NT2/D1 (cell line): ENCODE measurements around the gene PTPN14.

Experiments used
- DNase-seq: peaks from one replicate; pipeline ENCODE4 v3.0.0-alpha.2; 2011; ENCODE audit warnings: low read depth, low spot score
- H3K27me3 ChIP-seq: 2 replicates; pipeline ENCODE4 v1.6.0; 2011; ENCODE audit warnings: mild to moderate bottlenecking; ENCODE audit not compliant: insufficient read length, insufficient read depth
- H3K36me3 ChIP-seq: 2 replicates; pipeline ENCODE4 v1.6.1; 2011; ENCODE audit warnings: mild to moderate bottlenecking, low read length, mixed read lengths; ENCODE audit not compliant: insufficient read depth, insufficient read length
- H3K4me1 ChIP-seq: 2 replicates; pipeline ENCODE4 v1.5.1; 2011; ENCODE audit not compliant: insufficient read depth, insufficient read length
- H3K4me3 ChIP-seq: 2 replicates; pipeline ENCODE4 v1.5.1; 2011; ENCODE audit warnings: low read depth; ENCODE audit not compliant: insufficient read length
- H3K9ac ChIP-seq: 2 replicates; pipeline ENCODE4 v1.6.0; 2011; ENCODE audit warnings: low read depth; ENCODE audit not compliant: insufficient read length
- H3K9me3 ChIP-seq: 2 replicates; pipeline ENCODE4 v1.5.1; 2011; ENCODE audit warnings: mild to moderate bottlenecking, low read length; ENCODE audit not compliant: insufficient read depth
- SUZ12 ChIP-seq: IDR thresholded peaks from 2 replicates; pipeline ENCODE4 v1.6.1; 2011; ENCODE audit not compliant: insufficient read length, insufficient read depth; ENCODE audit errors: extremely low read depth
- YY1 ChIP-seq: IDR thresholded peaks from 2 replicates; pipeline ENCODE4 v1.6.1; 2011; ENCODE audit not compliant: insufficient read length, insufficient read depth
- ZNF274 ChIP-seq: IDR thresholded peaks from 2 replicates; pipeline ENCODE4 v1.6.1; 2011; ENCODE audit warnings: mild to moderate bottlenecking, low read depth, low read length

Gene PTPN14

DNA sequence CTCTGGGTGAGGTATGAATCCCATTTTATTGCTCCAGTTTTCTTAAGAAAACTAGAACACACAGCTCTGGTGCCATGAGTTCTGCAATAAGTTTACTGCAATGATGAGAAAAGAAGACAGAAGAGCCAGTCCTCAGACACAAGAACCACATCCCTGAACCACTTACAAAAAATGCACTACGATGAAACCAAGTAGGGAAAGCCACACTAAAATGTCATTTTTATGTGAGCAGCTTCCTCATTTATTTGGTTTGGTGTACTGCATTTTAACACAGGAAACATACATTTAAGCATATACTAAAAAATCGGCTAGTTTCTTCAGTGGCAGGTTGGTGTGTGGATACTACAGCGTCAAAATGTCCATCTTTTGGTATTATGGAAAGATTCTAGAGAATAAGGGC, 95.9 kb downstream of the PTPN14 start:
- Histone ChIP-seq H3K9me3 (no peaks in the 10 kb centered on the region), H3K9ac (no peak overlapping the region), H3K4me1 (no peaks in the 10 kb centered on the region), H3K36me3 (peaks cover 25% of the 10 kb centered on the region), H3K4me3 (no peak overlapping the region), H3K27me3 (no peaks in the 10 kb centered on the region)
- no peak for TF ChIP-seq SUZ12
- TF ChIP-seq YY1 = no peak
- no peak for TF ChIP-seq ZNF274
- DNase-seq = no peak

DNA sequence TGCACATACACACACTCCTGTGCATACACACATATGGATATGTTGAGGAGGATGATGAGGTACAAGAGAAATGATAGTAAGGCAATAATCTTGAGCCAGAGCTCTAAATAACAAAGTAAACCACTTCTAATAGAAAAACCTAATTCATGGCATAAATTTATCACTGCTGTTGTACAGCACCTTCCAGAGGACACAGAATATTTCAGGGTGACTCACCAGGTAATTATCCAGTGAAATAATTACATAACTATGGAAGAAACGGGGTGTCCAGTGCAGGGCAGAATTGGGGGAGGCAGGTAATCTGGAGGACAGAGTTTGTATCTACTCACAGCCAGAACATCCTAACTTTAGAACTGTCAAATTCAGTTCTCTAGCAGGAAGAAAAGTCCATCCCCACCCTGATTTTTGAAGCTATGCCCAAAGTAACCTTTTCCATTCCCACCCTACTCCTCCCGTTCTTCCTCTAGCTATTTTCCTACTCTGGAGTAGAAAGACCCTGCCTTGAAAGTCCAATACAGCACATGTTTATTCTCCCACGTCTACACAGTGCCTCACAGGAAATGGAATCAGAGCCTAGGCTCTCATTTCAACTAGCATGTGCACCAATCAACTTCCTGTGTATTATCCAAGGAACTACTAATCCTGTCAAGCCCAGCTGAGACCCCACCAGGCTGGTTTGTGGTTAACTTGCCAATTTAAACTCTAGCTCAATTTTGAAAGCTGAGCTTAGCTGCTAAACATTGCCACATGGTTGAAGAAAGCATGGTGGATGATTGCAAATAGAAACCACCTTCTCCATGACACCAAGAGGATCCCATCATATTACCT, 96.6 kb downstream of the PTPN14 start:
- H3K9me3 ChIP-seq = no peaks in the 10 kb centered on the region
- no peak overlapping the region for H3K9ac ChIP-seq
- TF ChIP-seq ZNF274 (no peak), YY1 (no peak), SUZ12 (no peak)
- no peaks in the 10 kb centered on the region for H3K4me1 ChIP-seq
- H3K4me3 ChIP-seq = no peak overlapping the region
- no peaks in the 10 kb centered on the region for H3K27me3 ChIP-seq
- peaks cover 23% of the 10 kb centered on the region for H3K36me3 ChIP-seq
- DNase-seq = no peak

DNA sequence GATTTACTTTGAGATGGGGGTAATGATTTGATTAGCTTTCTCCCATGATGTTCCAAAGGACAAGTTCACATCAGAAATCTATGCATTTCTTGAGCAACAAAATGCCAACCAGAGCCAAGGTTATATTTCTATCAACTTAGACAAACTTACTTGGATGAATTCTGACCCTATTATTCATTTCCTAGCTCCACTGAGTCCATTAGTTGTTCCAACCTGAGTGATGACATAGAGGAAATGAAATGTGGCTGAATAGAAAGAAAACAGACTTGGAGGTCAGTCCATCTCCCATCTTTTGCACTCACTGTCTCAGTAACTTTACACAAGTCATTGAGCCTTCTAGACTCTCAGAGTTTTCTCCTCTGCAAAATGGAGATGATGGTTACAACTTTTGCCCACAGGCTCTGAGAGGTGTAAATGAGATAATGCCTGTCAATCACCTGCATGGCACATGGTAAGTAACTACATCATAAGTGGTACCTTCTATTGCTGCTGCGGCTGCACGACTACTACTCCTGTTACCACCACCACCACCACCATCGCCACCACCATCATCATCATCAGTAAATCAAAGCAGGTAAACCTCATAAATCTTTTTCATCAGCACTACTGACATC, 98.2 kb downstream of the PTPN14 start:
- TF ChIP-seq SUZ12 = no peak
- no peak for TF ChIP-seq YY1
- TF ChIP-seq ZNF274 = no peak
- H3K4me3 ChIP-seq = no peak overlapping the region
- no peaks in the 10 kb centered on the region for H3K27me3 ChIP-seq
- H3K9me3 ChIP-seq = no peaks in the 10 kb centered on the region
- no peak overlapping the region for H3K9ac ChIP-seq
- peaks cover 29% of the 10 kb centered on the region for H3K36me3 ChIP-seq
- H3K4me1 ChIP-seq = no peaks in the 10 kb centered on the region
- no peak for DNase-seq

DNA sequence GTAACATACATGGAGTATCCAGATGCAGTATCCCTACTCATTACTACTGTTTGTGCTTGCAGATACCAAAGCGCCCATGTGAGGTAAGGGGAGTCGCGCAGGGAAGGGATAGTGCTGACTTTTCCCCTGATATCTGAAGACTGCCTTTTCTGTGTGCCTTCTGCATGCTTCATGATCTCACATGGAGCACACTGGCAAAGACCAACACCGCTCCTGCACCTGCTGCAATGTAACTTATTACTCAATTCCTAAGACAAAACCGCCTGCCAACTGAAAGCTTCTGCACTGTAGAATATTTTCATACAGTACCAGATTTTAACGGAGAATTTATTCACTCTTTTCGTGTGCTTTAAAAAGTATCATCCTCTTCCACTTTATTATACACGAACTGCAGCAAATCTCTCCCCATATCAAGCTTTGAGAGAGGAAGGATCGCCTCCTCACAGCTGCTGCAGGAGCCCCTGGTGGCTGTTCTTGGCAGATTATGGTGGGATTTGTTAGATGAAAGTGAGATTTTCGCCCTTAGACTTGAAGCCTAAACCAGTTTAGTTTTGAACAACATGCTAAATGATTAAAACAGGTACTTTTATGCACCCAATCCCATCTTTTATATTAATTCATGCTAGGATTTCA, 99.1 kb downstream of the PTPN14 start:
- H3K36me3 ChIP-seq = peaks cover 26% of the 10 kb centered on the region
- no peaks in the 10 kb centered on the region for H3K27me3 ChIP-seq
- no peak for DNase-seq
- no peaks in the 10 kb centered on the region for H3K4me1 ChIP-seq
- no peak for TF ChIP-seq ZNF274
- TF ChIP-seq SUZ12 = no peak
- TF ChIP-seq YY1 = no peak
- no peaks in the 10 kb centered on the region for H3K9me3 ChIP-seq
- H3K4me3 ChIP-seq = no peak overlapping the region
- H3K9ac ChIP-seq = no peak overlapping the region

DNA sequence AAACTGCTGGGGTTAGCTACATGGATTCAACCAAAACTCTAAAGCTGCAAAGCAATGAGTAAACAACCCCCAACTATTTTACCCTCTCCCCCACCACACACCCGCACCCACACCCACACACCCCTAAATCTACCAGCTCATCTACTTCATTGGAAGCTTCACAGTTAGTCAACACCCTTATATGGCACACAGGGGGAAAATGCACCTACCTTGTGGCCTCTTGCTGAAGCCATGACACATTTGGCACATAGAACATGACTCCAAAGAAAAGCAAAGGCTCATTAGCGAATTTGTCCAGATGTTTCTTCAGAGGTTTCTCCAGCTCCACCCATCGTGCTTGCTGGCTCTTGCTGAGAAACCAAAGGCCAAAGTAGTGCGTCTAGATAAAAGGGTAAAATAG, 99.8 kb downstream of the PTPN14 start:
- TF ChIP-seq YY1 (no peak), ZNF274 (no peak), SUZ12 (no peak)
- Histone ChIP-seq H3K9me3 (no peaks in the 10 kb centered on the region), H3K4me3 (no peak overlapping the region), H3K4me1 (no peaks in the 10 kb centered on the region), H3K36me3 (peaks cover 26% of the 10 kb centered on the region), H3K27me3 (no peaks in the 10 kb centered on the region), H3K9ac (no peak overlapping the region)
- no peak for DNase-seq

DNA sequence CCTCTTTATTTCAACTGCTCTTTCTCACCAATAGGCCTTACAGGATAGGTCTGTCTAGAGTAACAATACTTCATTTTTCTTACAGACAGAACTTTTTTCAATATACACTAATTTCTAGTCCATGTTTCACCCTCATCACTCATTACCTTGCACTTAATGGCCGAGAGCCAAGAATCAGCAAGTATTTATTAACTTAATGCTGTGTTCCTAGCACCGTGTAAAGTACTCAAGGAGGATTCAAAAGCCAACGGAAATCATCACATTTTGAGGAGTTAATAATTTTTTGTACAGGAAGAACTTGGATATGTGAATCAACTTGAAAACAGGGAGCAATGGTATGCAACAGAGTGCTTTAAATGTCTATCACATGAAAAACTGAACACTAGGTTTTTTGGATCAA, 102.0 kb downstream of the PTPN14 start:
- peaks cover 1% of the 10 kb centered on the region for H3K4me1 ChIP-seq
- DNase-seq = no peak

DNA sequence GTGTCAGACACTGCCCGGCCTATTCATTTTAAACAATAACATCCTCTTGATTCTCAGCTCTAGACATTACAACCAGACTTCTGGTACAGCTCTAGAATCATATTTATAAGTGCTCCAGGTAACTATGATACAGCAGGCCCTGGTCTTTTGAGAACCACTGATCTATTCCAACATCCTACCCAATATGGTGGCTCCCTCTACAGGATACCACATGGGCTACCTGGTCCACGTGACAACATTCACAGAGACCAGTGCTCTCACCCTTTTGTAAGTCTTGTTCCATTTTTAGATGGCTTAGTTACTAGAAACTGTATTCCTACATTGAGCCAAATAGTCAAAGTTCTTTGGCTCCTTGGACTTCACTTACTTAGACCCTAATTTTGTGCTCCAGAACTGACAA, 102.9 kb downstream of the PTPN14 start:
- H3K4me3 ChIP-seq = no peak overlapping the region
- peaks cover 1% of the 10 kb centered on the region for H3K4me1 ChIP-seq
- H3K9me3 ChIP-seq = no peaks in the 10 kb centered on the region
- peaks cover 38% of the 10 kb centered on the region for H3K36me3 ChIP-seq
- DNase-seq = no peak
- H3K27me3 ChIP-seq = no peaks in the 10 kb centered on the region
- no peak overlapping the region for H3K9ac ChIP-seq
- TF ChIP-seq SUZ12 (no peak), ZNF274 (no peak), YY1 (no peak)

More for the DNA sequence above, 102.0 kb downstream of the PTPN14 start:
- Histone ChIP-seq H3K9me3 (no peaks in the 10 kb centered on the region), H3K36me3 (peaks cover 32% of the 10 kb centered on the region), H3K9ac (no peak overlapping the region), H3K27me3 (no peaks in the 10 kb centered on the region), H3K4me3 (no peak overlapping the region)
- no peak for TF ChIP-seq SUZ12
- no peak for TF ChIP-seq YY1
- no peak for TF ChIP-seq ZNF274
